HG03280 (cell line): ENCODE data around the gene CASP8.

Experiments
- ATAC-seq: cut with Tn5 transposase; IDR thresholded peaks from one replicate; pipeline ENCODE4 v1.9.1; 2021; ENCODE audit warnings: mild to moderate bottlenecking, moderate library complexity; ENCODE audit not compliant: unreplicated experiment

CASP8 gene

GRCh38 chr2:201320701-201321100, 60.4 kb downstream of the CASP8 start:
- ATAC-seq = no peak

GRCh38 chr2:201322772-201323171, 62.4 kb downstream of the CASP8 start:
- ATAC-seq = no peak

- ATAC-seq = no peak
Measured at GRCh38 chr2:201327678-201328077, 67.3 kb downstream of the CASP8 start.

DNA sequence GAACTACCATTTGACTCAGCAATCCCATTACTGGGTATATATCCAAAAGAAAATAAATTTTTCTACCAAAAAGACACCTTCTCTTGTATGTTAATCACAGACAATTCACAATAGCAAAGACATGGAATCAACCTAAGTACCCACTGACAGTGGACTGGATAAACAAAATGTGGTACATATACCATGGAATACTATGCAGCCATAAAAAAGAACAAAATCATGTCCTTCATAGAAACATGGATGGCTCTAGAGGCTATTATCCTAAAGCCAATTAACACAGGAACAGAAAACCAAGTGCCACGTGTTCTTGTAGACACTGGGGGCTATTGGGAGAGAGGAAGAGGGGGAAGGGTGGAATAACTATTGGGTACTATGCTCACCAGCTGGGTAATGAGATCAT, 69.1 kb downstream of the CASP8 start:
- no peak for ATAC-seq
